Nephron (organoid): ENCODE data around the gene PROX2.

Source experiments
- H3K27ac Mint-ChIP-seq, 3 experiments: 2 replicates each; pipeline ENCODE4 v1.8.0; 2020; ENCODE audit warnings: mixed read lengths in 3 of 3, mild to moderate bottlenecking in 2 of 3, moderate library complexity in 1 of 3
- H3K27me3 Mint-ChIP-seq: 2 replicates; pipeline ENCODE4 v1.8.0; 2021; ENCODE audit warnings: low read depth, mild to moderate bottlenecking, moderate library complexity, mixed read lengths
- H3K36me3 Mint-ChIP-seq: 2 replicates; pipeline ENCODE4 v1.8.0; 2020; ENCODE audit warnings: low read depth, mixed read lengths
- H3K4me1 Mint-ChIP-seq: 2 replicates; pipeline ENCODE4 v1.8.0; 2020; ENCODE audit warnings: mixed read lengths
- H3K4me3 Mint-ChIP-seq, 3 experiments: 2 replicates each; pipeline ENCODE4 v1.8.0; 2020; ENCODE audit warnings: mild to moderate bottlenecking in 3 of 3, mixed read lengths in 3 of 3, moderate library complexity in 2 of 3
- H3K9me3 Mint-ChIP-seq: 2 replicates; pipeline ENCODE4 v1.8.0; 2020; ENCODE audit warnings: mixed read lengths
- TF ChIP-seq, protein P1 (sequence below), 3 experiments: fragments of 200-600 bp; sonication (generic); IDR thresholded peaks; one replicate each; pipeline ENCODE4 v1.5.0; 2021; ENCODE audit warnings: antibody characterized with exemption in 3 of 3; ENCODE audit not compliant: unreplicated experiment in 3 of 3

PROX2 gene

DNA sequence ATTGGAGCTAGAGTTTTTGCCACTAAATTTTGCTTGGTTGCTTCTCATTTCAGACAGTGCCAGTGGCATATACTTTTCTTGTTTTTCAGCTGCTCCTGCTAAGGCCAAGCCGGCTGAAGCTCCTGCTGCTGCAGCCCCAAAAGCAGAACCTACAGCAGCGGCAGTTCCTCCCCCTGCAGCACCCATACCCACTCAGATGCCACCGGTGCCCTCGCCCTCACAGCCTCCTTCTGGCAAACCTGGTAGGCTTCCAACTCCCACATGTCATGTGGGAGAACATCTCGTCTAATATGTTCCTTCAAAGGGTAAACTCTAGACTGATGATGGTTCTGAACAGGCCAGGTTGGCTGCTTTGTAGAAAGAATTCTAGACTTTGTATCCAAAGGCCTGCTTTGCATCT, 16.8 kb upstream of the PROX2 start:
- Mint-ChIP-seq H3K36me3 (peaks cover 79% of the 10 kb centered on the region), H3K27me3 (no peaks in the 10 kb centered on the region), H3K4me3 (no peak overlapping the region), H3K9me3 (no peaks in the 10 kb centered on the region), H3K27ac (no peak overlapping the region), H3K4me1 (no peaks in the 10 kb centered on the region)
- TF ChIP-seq, protein P1, sequence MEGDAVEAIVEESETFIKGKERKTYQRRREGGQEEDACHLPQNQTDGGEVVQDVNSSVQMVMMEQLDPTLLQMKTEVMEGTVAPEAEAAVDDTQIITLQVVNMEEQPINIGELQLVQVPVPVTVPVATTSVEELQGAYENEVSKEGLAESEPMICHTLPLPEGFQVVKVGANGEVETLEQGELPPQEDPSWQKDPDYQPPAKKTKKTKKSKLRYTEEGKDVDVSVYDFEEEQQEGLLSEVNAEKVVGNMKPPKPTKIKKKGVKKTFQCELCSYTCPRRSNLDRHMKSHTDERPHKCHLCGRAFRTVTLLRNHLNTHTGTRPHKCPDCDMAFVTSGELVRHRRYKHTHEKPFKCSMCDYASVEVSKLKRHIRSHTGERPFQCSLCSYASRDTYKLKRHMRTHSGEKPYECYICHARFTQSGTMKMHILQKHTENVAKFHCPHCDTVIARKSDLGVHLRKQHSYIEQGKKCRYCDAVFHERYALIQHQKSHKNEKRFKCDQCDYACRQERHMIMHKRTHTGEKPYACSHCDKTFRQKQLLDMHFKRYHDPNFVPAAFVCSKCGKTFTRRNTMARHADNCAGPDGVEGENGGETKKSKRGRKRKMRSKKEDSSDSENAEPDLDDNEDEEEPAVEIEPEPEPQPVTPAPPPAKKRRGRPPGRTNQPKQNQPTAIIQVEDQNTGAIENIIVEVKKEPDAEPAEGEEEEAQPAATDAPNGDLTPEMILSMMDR (IDR thresholded peaks at IDR 0.05; ENCODE audit: unreplicated experiment in 3 of 3): no peak

DNA sequence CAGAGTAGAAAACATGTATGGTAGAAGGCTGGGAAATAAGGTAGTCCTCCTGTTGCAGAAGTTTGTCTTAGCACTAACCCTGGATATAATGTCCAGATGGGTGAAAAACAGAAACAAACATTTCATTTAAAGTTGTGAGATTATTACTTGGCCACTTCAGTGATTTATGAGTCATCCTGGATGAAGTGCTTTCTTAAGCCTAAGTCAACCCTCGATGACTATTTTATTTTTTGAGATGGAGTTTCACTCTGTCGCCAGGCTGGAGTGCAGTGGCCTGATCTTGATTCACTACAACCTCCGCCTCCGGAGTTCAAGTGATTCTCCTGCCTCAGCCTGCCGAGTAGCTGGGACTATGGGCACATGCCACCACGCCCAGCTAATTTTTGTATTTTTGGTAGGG, 15.9 kb upstream of the PROX2 start:
- no peak overlapping the region for H3K4me3 Mint-ChIP-seq
- H3K36me3 Mint-ChIP-seq: peaks cover 70% of the 10 kb centered on the region
- TF ChIP-seq, protein P1 (IDR thresholded peaks at IDR 0.05; ENCODE audit: unreplicated experiment in 3 of 3): no peak
- no peak overlapping the region for H3K27ac Mint-ChIP-seq
- no peaks in the 10 kb centered on the region for H3K4me1 Mint-ChIP-seq
- no peaks in the 10 kb centered on the region for H3K27me3 Mint-ChIP-seq
- H3K9me3 Mint-ChIP-seq: no peaks in the 10 kb centered on the region

DNA sequence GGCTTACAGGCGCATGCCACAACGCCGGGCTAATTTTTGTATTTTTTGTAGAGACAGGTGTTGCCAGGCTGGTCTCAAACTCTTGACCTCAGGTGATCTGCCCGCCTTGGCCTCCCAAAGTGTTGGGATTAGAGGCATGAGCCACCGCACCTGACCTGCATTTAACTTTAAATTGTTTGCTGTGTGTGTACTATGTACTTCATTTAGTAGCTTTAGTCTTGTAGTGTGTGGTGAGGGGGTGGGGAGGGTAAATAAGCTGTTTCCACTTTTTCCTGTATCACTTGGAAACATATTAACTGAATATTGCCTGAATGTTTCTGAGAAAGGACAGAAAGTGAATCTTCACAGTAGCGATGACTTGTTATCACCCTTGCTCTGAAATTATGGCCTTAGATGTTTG, 14.3 kb upstream of the PROX2 start:
- Mint-ChIP-seq H3K4me1 (peaks cover 8% of the 10 kb centered on the region), H3K9me3 (no peaks in the 10 kb centered on the region), H3K4me3 (no peak overlapping the region), H3K27ac (no peak overlapping the region), H3K27me3 (no peaks in the 10 kb centered on the region), H3K36me3 (peaks cover 60% of the 10 kb centered on the region)
- TF ChIP-seq, protein P1 (IDR thresholded peaks at IDR 0.05; ENCODE audit: unreplicated experiment in 3 of 3): no peak

DNA sequence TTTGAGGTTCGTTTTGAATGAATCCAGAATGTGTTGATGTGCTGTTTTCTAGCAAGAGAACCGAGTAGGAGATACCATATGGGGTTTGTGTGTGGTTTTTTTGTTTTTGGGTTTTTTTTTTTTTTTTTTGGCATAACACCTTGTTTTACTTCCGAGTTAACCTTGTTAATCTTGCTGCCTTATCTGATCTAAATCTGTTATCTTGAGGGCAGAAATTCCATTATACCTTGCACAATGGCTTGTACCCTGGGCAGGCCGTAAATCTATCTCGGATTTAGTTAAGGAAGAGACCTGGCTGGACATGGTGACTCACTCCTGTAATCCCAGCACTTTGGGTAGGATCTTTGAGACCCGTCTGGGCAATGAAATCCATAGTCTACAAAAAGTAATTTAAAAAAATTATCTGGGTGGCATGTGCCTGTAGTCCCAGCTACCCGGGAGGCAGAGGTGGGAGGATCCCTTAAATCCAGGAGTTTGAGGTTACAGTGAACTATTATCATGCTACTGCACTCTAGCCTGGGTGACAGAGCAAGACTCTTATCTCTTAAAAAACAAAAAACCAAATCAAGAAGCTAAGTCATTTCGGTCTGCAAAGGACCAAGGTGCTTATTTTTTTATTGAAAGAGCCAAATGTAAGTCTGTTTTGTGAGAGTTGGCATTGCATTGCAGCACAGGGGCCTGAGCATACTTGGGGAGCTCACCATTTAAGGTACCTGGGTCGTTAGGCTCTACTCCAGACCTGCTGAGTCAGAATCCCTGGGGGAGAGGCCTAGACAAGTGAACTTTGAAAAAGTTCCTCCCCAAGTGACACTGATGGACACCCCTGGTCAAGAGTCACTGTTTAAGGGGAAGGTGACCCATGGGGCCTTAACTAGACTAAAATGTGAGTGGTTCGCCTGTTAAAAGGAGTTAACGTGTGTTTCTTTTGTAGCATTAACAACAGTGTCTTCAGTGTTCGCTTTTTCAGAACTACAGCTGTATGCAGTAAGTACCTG, 12.5 kb upstream of the PROX2 start:
- TF ChIP-seq, protein P1 (IDR thresholded peaks at IDR 0.05; ENCODE audit: unreplicated experiment in 3 of 3): no peak
- Mint-ChIP-seq H3K4me3 (no peak overlapping the region), H3K27ac (peak overlapping the region in 1 of 3 experiments; percentile 16), H3K9me3 (no peaks in the 10 kb centered on the region), H3K4me1 (peaks cover 20% of the 10 kb centered on the region), H3K27me3 (no peaks in the 10 kb centered on the region), H3K36me3 (peaks cover 49% of the 10 kb centered on the region)

DNA sequence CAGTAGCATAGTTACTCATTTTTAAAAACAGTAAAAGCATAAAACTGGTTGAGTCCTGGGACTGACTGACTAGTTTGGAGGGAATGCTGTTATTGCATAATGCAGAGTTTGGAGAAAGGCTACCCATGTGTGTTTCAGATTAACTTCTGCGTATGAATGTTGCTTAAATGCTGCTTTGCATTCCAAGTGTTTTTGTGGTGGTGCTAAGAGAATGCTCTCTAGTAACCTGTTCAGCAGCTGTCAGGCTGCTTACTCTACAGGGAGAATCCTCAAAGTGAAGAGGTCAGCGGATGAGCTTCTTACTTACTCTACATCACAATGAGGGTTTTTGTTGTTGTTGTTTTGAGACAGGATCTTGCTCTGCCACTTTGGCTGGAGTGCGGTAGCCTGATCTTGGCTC, 10.1 kb upstream of the PROX2 start:
- TF ChIP-seq, protein P1 (IDR thresholded peaks at IDR 0.05; ENCODE audit: unreplicated experiment in 3 of 3): no peak
- no peaks in the 10 kb centered on the region for H3K9me3 Mint-ChIP-seq
- H3K4me3 Mint-ChIP-seq: peak overlapping the region in 1 of 3 experiments; percentile 68
- H3K27ac Mint-ChIP-seq: no peak overlapping the region
- H3K27me3 Mint-ChIP-seq: no peaks in the 10 kb centered on the region
- peaks cover 38% of the 10 kb centered on the region for H3K4me1 Mint-ChIP-seq
- H3K36me3 Mint-ChIP-seq: peaks cover 28% of the 10 kb centered on the region
